Vagina (tissue), 2 donors: Measurements from ENCODE around the gene PDE10A.

Source experiments
- CTCF ChIP-seq, 3 experiments: fragments of 450-650 bp in 2 of 3; fragments of 200-600 bp in 1 of 3; sonication (generic) in 1 of 3; IDR thresholded peaks; one replicate each; pipeline ENCODE4 v1.5.1; 2017 to 2019; ENCODE audit warnings: antibody characterized with exemption in 3 of 3, mild to moderate bottlenecking in 2 of 3, moderate library complexity in 2 of 3
- POLR2A ChIP-seq, 2 donors: fragments of 450-650 bp; IDR thresholded peaks; one replicate each; pipeline ENCODE4 v1.6.1; 2017; ENCODE audit warnings: antibody characterized with exemption in 2 of 2, mild to moderate bottlenecking in 2 of 2, moderate library complexity in 2 of 2
- POLR2AphosphoS5 ChIP-seq, 2 donors: sonication (generic); formaldehyde crosslinking; IDR thresholded peaks; one replicate each; pipeline ENCODE4 v1.9.0; 2017; ENCODE audit warnings: antibody characterized with exemption in 2 of 2, mild to moderate bottlenecking in 2 of 2, low read depth in 1 of 2; ENCODE audit not compliant: insufficient read depth in 1 of 2

- no peak for TF ChIP-seq CTCF (IDR thresholded peaks at IDR 0.05)
- no peak for TF ChIP-seq POLR2A (IDR thresholded peaks at IDR 0.05)
- no peak for TF ChIP-seq POLR2AphosphoS5 (IDR thresholded peaks at IDR 0.05; ENCODE audit: insufficient read depth in 1 of 2, low read depth in 1 of 2)
Observed at GRCh38 chr6:165599596-165600487, 63.2 kb downstream of the PDE10A start.
